Natural killer cell treated with Interleukin-12 subunit alpha and Interleukin-12 subunit beta and Interleukin-15 and Interleukin-18, amount 100 ng/mL, for 72 hours (primary cell): ENCODE data around the gene NT5M. TPM values are rescaled to one million over a fixed set of nuclear protein-coding genes. Genes with fewer than 3 reads are reported as not detected.
"Not testable (repeated sequence)": the region's sequence is repeated elsewhere in the genome, so short reads cannot be mapped to it uniquely, and the experiment has no call there.

ENCODE experiments used
- ATAC-seq, 2 donors: fragments of 150-1000 bp; cut with Tn5 transposase in 1 of 2; sonication (Bioruptor Pico), chemical (Tn5 transposase) in 1 of 2; 2 replicates each; pipeline ENCODE4 v1.10.0; 2021
- DNase-seq: peaks from one replicate; pipeline ENCODE4 v3.0.0; 2022; ENCODE audit warnings: low spot score
- H3K27ac Mint-ChIP-seq, 2 donors: 1 replicate in 1 of 2; 2 replicates in 1 of 2; pipeline ENCODE4 v1.8.0; 2022; ENCODE audit warnings: mixed read lengths in 2 of 2, mild to moderate bottlenecking in 1 of 2, moderate library complexity in 1 of 2
- H3K27me3 Mint-ChIP-seq, 2 donors: 1 replicate in 1 of 2; 2 replicates in 1 of 2; pipeline ENCODE4 v1.8.0; 2022; ENCODE audit warnings: mixed read lengths in 2 of 2
- H3K36me3 Mint-ChIP-seq: one replicate; pipeline ENCODE4 v1.8.0; 2022; ENCODE audit warnings: mixed read lengths
- H3K4me1 Mint-ChIP-seq, 2 donors: 1 replicate in 1 of 2; 2 replicates in 1 of 2; pipeline ENCODE4 v1.8.0; 2022; ENCODE audit warnings: low read depth in 2 of 2, mixed read lengths in 2 of 2, mild to moderate bottlenecking in 1 of 2
- H3K4me3 Mint-ChIP-seq: one replicate; pipeline ENCODE4 v1.8.0; 2022; ENCODE audit warnings: mixed read lengths
- H3K9me3 Mint-ChIP-seq: 2 replicates; pipeline ENCODE4 v1.8.0; 2022; ENCODE audit warnings: mixed read lengths
- total RNA-seq, 2 donors: library from RNA; stranded (reverse); gene quantifications; one replicate each; pipeline ENCODE4 v1.2.3, GENCODE V29; 2022

NT5M gene
- total RNA-seq = 1 to 10 TPM; 2.0 to 4.5 TPM

GRCh38 chr17:17303010-17303846 is at the start of gene NT5M:
Gene NT5M (plus strand): TSS chr17:17303373. CDS start chr17:17303551, 178 bp downstream.
- H3K4me3 Mint-ChIP-seq = peak within 1 kb of the TSS; percentile 86
- no peaks in the 10 kb centered on the region for H3K36me3 Mint-ChIP-seq
- H3K27ac Mint-ChIP-seq = peak within 1 kb of the TSS; percentile 74 to 84

GRCh38 chr17:17253406-17253805 is 49.8 kb upstream of the NT5M start:
- peaks cover 9% of the 10 kb centered on the region for H3K36me3 Mint-ChIP-seq
- peak overlapping the region in 1 of 2 donors; percentile 39 for H3K27ac Mint-ChIP-seq
- no peaks in the 10 kb centered on the region for H3K9me3 Mint-ChIP-seq
- ATAC-seq = peak in 1 of 2 donors; percentile 36
- no peak overlapping the region for H3K4me3 Mint-ChIP-seq
- H3K4me1 Mint-ChIP-seq = peaks cover 0 to 4% of the 10 kb centered on the region in 2 donors
- H3K27me3 Mint-ChIP-seq = no peaks in the 10 kb centered on the region
- DNase-seq = no peak

More at GRCh38 chr17:17303010-17303846, at the start of gene NT5M:
- no peaks in the 10 kb centered on the region for H3K9me3 Mint-ChIP-seq
- ATAC-seq (peak; percentile 84 to 91), DNase-seq (peak; percentile 80)
- peaks cover 0 to 3% of the 10 kb centered on the region in 2 donors for H3K27me3 Mint-ChIP-seq
- peaks cover 29 to 30% of the 10 kb centered on the region in 2 donors for H3K4me1 Mint-ChIP-seq

GRCh38 chr17:17254036-17254435 is 49.1 kb upstream of the NT5M start:
- no peak overlapping the region for H3K27ac Mint-ChIP-seq
- H3K4me3 Mint-ChIP-seq = no peak overlapping the region
- ATAC-seq = no peak
- peaks cover 15% of the 10 kb centered on the region for H3K36me3 Mint-ChIP-seq
- H3K27me3 Mint-ChIP-seq = no peaks in the 10 kb centered on the region
- H3K9me3 Mint-ChIP-seq = no peaks in the 10 kb centered on the region
- H3K4me1 Mint-ChIP-seq = peaks cover 0 to 4% of the 10 kb centered on the region in 2 donors
- no peak for DNase-seq

DNA sequence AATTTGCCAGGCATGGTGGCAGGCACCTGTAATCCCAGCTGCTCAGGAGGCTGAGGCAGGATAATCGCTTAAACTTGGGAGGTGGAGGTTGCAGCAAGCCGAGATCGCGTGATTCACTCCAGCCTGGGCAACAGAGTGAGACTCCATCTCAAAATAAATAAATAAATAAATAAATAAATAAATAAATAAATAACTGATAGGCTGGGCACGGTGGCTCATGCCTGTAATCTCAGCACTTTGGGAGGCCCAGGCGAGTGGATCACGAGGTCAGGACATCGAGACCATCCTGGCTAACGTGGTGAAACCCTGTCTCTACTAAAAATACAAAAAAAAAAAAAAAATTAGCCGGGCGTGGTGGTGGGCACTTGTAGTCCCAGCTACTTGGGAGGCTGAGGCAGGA is 47.5 kb upstream of the NT5M start:
- H3K27ac Mint-ChIP-seq, ATAC-seq, H3K27me3 Mint-ChIP-seq, H3K9me3 Mint-ChIP-seq, H3K4me3 Mint-ChIP-seq, DNase-seq, H3K4me1 Mint-ChIP-seq: not testable (repeated sequence)
- peaks cover 23% of the 10 kb centered on the region for H3K36me3 Mint-ChIP-seq

- H3K27me3 Mint-ChIP-seq = no peaks in the 10 kb centered on the region
- no peak for DNase-seq
- peaks cover 0 to 4% of the 10 kb centered on the region in 2 donors for H3K4me1 Mint-ChIP-seq
- H3K9me3 Mint-ChIP-seq = no peaks in the 10 kb centered on the region
- no peak overlapping the region for H3K4me3 Mint-ChIP-seq
- no peak for ATAC-seq
- H3K36me3 Mint-ChIP-seq = peaks cover 23% of the 10 kb centered on the region
- no peak overlapping the region for H3K27ac Mint-ChIP-seq
Measured at GRCh38 chr17:17256316-17256715, 46.9 kb upstream of the NT5M start.

DNA sequence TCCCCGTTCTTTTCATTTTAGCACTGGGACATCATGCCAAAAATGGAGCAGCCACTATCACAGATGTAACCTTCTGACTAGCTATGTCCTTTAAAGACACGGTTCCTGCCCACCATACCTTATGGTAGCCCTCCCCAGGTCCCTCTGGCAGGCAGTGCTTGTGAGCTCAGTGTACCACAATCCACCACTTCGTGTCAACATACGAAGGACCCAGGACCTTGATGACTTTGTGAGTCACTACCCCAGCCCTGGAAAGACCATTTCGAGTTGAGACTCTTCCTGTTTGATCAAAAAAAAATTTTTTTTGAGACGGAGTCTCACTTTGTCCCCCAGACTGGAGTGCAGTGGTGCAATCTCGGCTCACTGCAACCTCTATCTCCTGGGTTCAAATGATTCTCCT is 45.2 kb upstream of the NT5M start:
- Mint-ChIP-seq H3K36me3 (peaks cover 23% of the 10 kb centered on the region), H3K27me3 (no peaks in the 10 kb centered on the region), H3K9me3 (no peaks in the 10 kb centered on the region)

GRCh38 chr17:17258998-17259397 is 44.2 kb upstream of the NT5M start:
- H3K4me3 Mint-ChIP-seq = no peak overlapping the region
- H3K36me3 Mint-ChIP-seq = peaks cover 19% of the 10 kb centered on the region
- no peaks in the 10 kb centered on the region for H3K27me3 Mint-ChIP-seq
- H3K4me1 Mint-ChIP-seq = no peaks in the 10 kb centered on the region
- H3K9me3 Mint-ChIP-seq = no peaks in the 10 kb centered on the region
- DNase-seq = no peak
- ATAC-seq = no peak
- no peak overlapping the region for H3K27ac Mint-ChIP-seq

More for the DNA sequence above, 45.2 kb upstream of the NT5M start:
- H3K4me1 Mint-ChIP-seq = peaks cover 0 to 4% of the 10 kb centered on the region in 2 donors
- ATAC-seq (no peak), DNase-seq (no peak)
- H3K4me3 Mint-ChIP-seq = no peak overlapping the region
- no peak overlapping the region for H3K27ac Mint-ChIP-seq

GRCh38 chr17:17264430-17264829 is 38.7 kb upstream of the NT5M start:
- H3K27me3 Mint-ChIP-seq = no peaks in the 10 kb centered on the region
- H3K4me1 Mint-ChIP-seq = no peaks in the 10 kb centered on the region
- H3K27ac Mint-ChIP-seq = no peak overlapping the region
- no peaks in the 10 kb centered on the region for H3K9me3 Mint-ChIP-seq
- H3K36me3 Mint-ChIP-seq = peaks cover 17% of the 10 kb centered on the region
- DNase-seq (no peak), ATAC-seq (no peak)
- no peak overlapping the region for H3K4me3 Mint-ChIP-seq

- no peak for ATAC-seq
- Mint-ChIP-seq H3K36me3 (peaks cover 14% of the 10 kb centered on the region), H3K27ac (no peak overlapping the region)
Measured at GRCh38 chr17:17269926-17270773, 33.0 kb upstream of the NT5M start.

DNA sequence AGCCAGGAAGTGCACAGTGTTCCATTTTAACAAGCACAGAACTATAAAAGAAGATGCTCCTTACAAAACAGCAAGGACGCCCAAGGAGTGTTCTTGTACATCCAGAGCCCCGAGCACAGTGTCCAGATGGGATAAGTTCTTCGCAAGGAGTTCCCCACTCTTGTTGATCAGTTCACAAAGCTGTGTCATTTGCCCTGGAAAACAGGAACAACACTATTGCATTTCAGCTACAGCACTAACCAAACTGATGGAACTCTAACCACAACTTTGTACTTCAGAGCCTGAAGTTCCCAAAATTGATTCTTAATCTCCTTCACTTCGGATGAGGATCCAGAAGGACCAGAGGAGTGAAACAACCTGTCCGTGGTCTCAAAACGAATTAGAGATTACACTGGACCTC is 27.2 kb upstream of the NT5M start:
- H3K4me3 Mint-ChIP-seq = no peak overlapping the region
- ATAC-seq = no peak

More at GRCh38 chr17:17269926-17270773, 33.0 kb upstream of the NT5M start:
- Mint-ChIP-seq H3K27me3 (no peaks in the 10 kb centered on the region), H3K4me3 (no peak overlapping the region), H3K4me1 (peaks cover 0 to 2% of the 10 kb centered on the region in 2 donors), H3K9me3 (no peaks in the 10 kb centered on the region)
- DNase-seq = no peak

GRCh38 chr17:17277431-17277830 is 25.7 kb upstream of the NT5M start:
- ATAC-seq, DNase-seq, H3K27me3 Mint-ChIP-seq, H3K36me3 Mint-ChIP-seq, H3K9me3 Mint-ChIP-seq, H3K4me3 Mint-ChIP-seq: not testable (repeated sequence)
- Mint-ChIP-seq H3K4me1 (peaks cover 21 to 34% of the 10 kb centered on the region in 2 donors), H3K27ac (peak overlapping the region in 1 of 2 donors; percentile 2)

More for the DNA sequence above, 27.2 kb upstream of the NT5M start:
- Mint-ChIP-seq H3K36me3 (peaks cover 4% of the 10 kb centered on the region), H3K27ac (no peak overlapping the region), H3K4me1 (peaks cover 8 to 20% of the 10 kb centered on the region in 2 donors), H3K9me3 (no peaks in the 10 kb centered on the region), H3K27me3 (no peaks in the 10 kb centered on the region)
- no peak for DNase-seq

GRCh38 chr17:17279316-17279715 is 23.9 kb upstream of the NT5M start:
- peak overlapping the region; percentile 84 for H3K4me3 Mint-ChIP-seq
- no peak for ATAC-seq
- no peaks in the 10 kb centered on the region for H3K9me3 Mint-ChIP-seq
- H3K27me3 Mint-ChIP-seq = no peaks in the 10 kb centered on the region
- no peak for DNase-seq
- peak overlapping the region; percentile 8 to 92 for H3K27ac Mint-ChIP-seq
- H3K4me1 Mint-ChIP-seq = peaks cover 21 to 35% of the 10 kb centered on the region in 2 donors
- H3K36me3 Mint-ChIP-seq = no peaks in the 10 kb centered on the region

DNA sequence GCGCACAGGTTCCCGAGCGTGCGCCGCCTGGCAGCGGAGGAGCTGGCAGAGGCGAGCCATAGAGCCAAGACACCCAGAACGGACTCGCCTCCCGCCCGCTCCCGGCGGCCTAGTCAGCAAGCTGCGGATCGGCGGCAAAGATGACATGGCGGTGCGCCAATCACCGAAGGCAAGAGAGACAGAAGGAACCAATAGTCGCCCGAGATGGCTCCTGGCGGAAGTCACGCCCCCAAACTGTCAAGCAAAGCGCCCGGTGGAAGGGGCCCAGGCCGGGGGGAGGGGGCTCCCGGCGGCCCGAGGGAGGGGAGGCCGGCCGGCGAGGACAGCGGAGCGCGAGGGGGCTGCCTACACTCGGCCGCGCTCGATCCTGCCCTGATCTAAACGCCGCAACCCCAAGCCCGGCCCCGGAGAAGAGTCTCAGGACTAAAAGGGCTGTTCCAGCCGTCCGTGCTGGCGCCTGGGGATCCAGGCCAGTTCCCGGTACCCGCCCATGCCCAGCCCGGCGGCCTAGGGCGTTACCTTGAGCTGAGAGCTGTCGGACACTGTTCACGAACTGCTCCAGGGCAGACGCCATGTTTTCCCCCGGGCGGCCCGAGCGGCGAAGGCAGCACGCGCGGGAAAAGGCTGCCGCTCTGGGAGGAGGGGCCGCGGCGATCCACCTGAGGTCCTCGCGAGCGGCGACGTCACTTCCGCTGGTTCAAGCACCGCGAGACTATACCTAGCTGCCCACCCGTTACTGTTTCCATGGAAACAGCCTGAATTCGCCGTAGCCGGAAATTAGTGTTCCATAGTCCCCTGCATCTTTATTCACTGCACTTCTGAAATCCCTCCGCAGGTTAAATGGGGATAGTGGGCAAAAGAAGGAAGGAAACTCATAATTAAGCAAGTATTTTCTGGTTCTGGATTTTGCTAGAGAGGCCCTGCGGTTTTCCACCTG is 22.3 kb upstream of the NT5M start, which contains the start of gene COPS3:
COPS3 (minus strand) TSS at position 634 of the 937 bp plus-strand sequence; CDS start at position 574, 60 bp downstream.
- DNase-seq = peak; percentile 98
- peaks cover 21 to 35% of the 10 kb centered on the region in 2 donors for H3K4me1 Mint-ChIP-seq
- no peaks in the 10 kb centered on the region for H3K27me3 Mint-ChIP-seq
- no peaks in the 10 kb centered on the region for H3K36me3 Mint-ChIP-seq
- H3K4me3 Mint-ChIP-seq = peak within 1 kb of the TSS; percentile 84
- peak; percentile 96 to 97 for ATAC-seq
- peak within 1 kb of the TSS; percentile 70 to 92 for H3K27ac Mint-ChIP-seq
- no peaks in the 10 kb centered on the region for H3K9me3 Mint-ChIP-seq
